SK-N-SH treated with all-trans-retinoic acid at 6 μM for 48 hours (cell line): Measurements from ENCODE around the gene TAF6.

Experiments
- ATAC-seq: fragments of 200-7000 bp; cut with Tn5 transposase; 3 replicates; pipeline ENCODE4 v1.9.1; 2020; ENCODE audit warnings: mild to moderate bottlenecking, moderate library complexity
- CREB5 ChIP-seq: fragments of 250-450 bp; sonication (Bioruptor Pico); IDR thresholded peaks from 2 replicates; pipeline ENCODE4 v1.5.1; 2020; ENCODE audit warnings: low read depth, mild to moderate bottlenecking, moderate library complexity
- CSDC2 ChIP-seq: fragments of 250-450 bp; sonication (Bioruptor Pico); IDR thresholded peaks from 2 replicates; pipeline ENCODE4 v1.5.0; 2020; ENCODE audit warnings: mild to moderate bottlenecking, moderate library complexity
- CSRNP3 ChIP-seq: fragments of 250-450 bp; sonication (Bioruptor Pico); IDR thresholded peaks from 2 replicates; pipeline ENCODE4 v1.5.1; 2021; ENCODE audit warnings: mild to moderate bottlenecking, moderate library complexity
- GLIS3 ChIP-seq: fragments of 250-450 bp; sonication (Bioruptor Pico); IDR thresholded peaks from 2 replicates; pipeline ENCODE4 v1.5.0; 2020; ENCODE audit warnings: mild to moderate bottlenecking, moderate library complexity
- ISL1 ChIP-seq: fragments of 250-450 bp; sonication (Bioruptor Pico); IDR thresholded peaks from 2 replicates; pipeline ENCODE4 v2.1.2; 2022; ENCODE audit warnings: mild to moderate bottlenecking, moderate library complexity
- OSR1 ChIP-seq: fragments of 250-450 bp; sonication (Bioruptor Pico); IDR thresholded peaks from 2 replicates; pipeline ENCODE4 v1.8.0; 2022; ENCODE audit warnings: moderate library complexity, mild to moderate bottlenecking, inconsistent platforms
- PATZ1 ChIP-seq: fragments of 250-450 bp; sonication (Bioruptor Pico); IDR thresholded peaks from 2 replicates; pipeline ENCODE4 v1.8.0; 2020; ENCODE audit warnings: mild to moderate bottlenecking, moderate library complexity, borderline replicate concordance
- POU6F1 ChIP-seq: fragments of 250-450 bp; sonication (Bioruptor Pico); IDR thresholded peaks from 2 replicates; pipeline ENCODE4 v1.8.0; 2021; ENCODE audit warnings: low read depth, mild to moderate bottlenecking, moderate library complexity, borderline replicate concordance
- RARB ChIP-seq: fragments of 250-450 bp; sonication (Bioruptor Pico); IDR thresholded peaks from 2 replicates; pipeline ENCODE4 v1.8.0; 2021; ENCODE audit warnings: mild to moderate bottlenecking, moderate library complexity
- TCF4 ChIP-seq: fragments of 250-450 bp; sonication (Bioruptor Pico); IDR thresholded peaks from 2 replicates; pipeline ENCODE4 v1.8.0; 2021; ENCODE audit warnings: mild to moderate bottlenecking, moderate library complexity, borderline replicate concordance
- TOX ChIP-seq: fragments of 250-450 bp; sonication (Bioruptor Pico); IDR thresholded peaks from 2 replicates; pipeline ENCODE4 v1.8.0; 2021; ENCODE audit warnings: mild to moderate bottlenecking, moderate library complexity, borderline replicate concordance
- TSHZ2 ChIP-seq: fragments of 250-450 bp; sonication (Bioruptor Pico); IDR thresholded peaks from 2 replicates; pipeline ENCODE4 v1.5.0; 2020; ENCODE audit warnings: mild to moderate bottlenecking, moderate library complexity
- ZC3H10 ChIP-seq: fragments of 250-450 bp; sonication (Bioruptor Pico); IDR thresholded peaks from 2 replicates; pipeline ENCODE4 v1.5.1; 2021; ENCODE audit warnings: mild to moderate bottlenecking, moderate library complexity
- ZFP3 ChIP-seq: fragments of 250-450 bp; sonication (Bioruptor Pico); IDR thresholded peaks from 2 replicates; pipeline ENCODE4 v1.5.0; 2020; ENCODE audit warnings: mild to moderate bottlenecking, moderate library complexity
- ZFP30 ChIP-seq: fragments of 450-650 bp; formaldehyde crosslinking; IDR thresholded peaks from 2 replicates; pipeline ENCODE4 v1.5.0; 2022; ENCODE audit warnings: mild to moderate bottlenecking, moderate library complexity
- ZNF565 ChIP-seq: fragments of 450-650 bp; formaldehyde crosslinking; conservative IDR thresholded peaks from 2 replicates; pipeline ENCODE4 v1.5.0; 2020; ENCODE audit warnings: low read depth, mild to moderate bottlenecking, moderate library complexity

The TAF6 gene

GRCh38 chr7:100122568-100122967 is 3.4 kb upstream of the TAF6 start (continued):
- TF ChIP-seq POU6F1 (no peak), RARB (CRISPR knock-in tag) (no peak), CSDC2 (CRISPR knock-in tag) (no peak), CSRNP3 (CRISPR knock-in tag) (no peak), TCF4 (CRISPR knock-in tag) (no peak), OSR1 (CRISPR knock-in tag) (no peak), ZFP3 (CRISPR knock-in tag) (no peak), ZC3H10 (no peak), TOX (CRISPR knock-in tag) (no peak)
- TF ChIP-seq, all 23 proteins: peak for 0

GRCh38 chr7:100122067-100122466 is 2.9 kb upstream of the TAF6 start:
- no peak for TF ChIP-seq PATZ1 (CRISPR knock-in tag)
- TF ChIP-seq TSHZ2 (CRISPR knock-in tag) = no peak
- no peak for TF ChIP-seq ZNF565 (CRISPR knock-in tag)
- no peak for TF ChIP-seq CREB5 (CRISPR knock-in tag)
- no peak for TF ChIP-seq GLIS3 (CRISPR knock-in tag)
- TF ChIP-seq, all 23 proteins: peak for 0
- no peak for ATAC-seq

- no peak for ATAC-seq
- TF ChIP-seq PATZ1 (CRISPR knock-in tag) = no peak
- TF ChIP-seq ZFP30 (CRISPR knock-in tag) = no peak
- TF ChIP-seq TCF4 (CRISPR knock-in tag) = no peak
Observed at GRCh38 chr7:100120733-100121036, 1.5 kb upstream of the TAF6 start.

GRCh38 chr7:100119970-100120732 is 993 bp upstream of the TAF6 start:
- TF ChIP-seq ZFP30 (CRISPR knock-in tag) = no peak
- no peak for TF ChIP-seq RARB (CRISPR knock-in tag)
- no peak for TF ChIP-seq ISL1 (CRISPR knock-in tag)
- TF ChIP-seq, all 23 proteins: peak for 0
- peak; percentile 83 for ATAC-seq
